WTC11 (cell line): Measurements from ENCODE around the gene GNL1.

Experiments used
- CBFB ChIP-seq: sonication (generic); formaldehyde crosslinking; IDR thresholded peaks from 2 replicates; pipeline ENCODE4 v1.8.1; 2022; ENCODE audit warnings: mild to moderate bottlenecking, low read depth, missing genetic modification reagents
- KAT7 ChIP-seq: sonication (generic); formaldehyde crosslinking; IDR thresholded peaks from 2 replicates; pipeline ENCODE4 v1.8.1; 2023; ENCODE audit warnings: missing genetic modification reagents, mild to moderate bottlenecking, borderline replicate concordance
- SMAD3 ChIP-seq: sonication (generic); formaldehyde crosslinking; IDR thresholded peaks from 2 replicates; pipeline ENCODE4 v1.8.0; 2022; ENCODE audit warnings: missing genetic modification reagents, mild to moderate bottlenecking, borderline replicate concordance
- ZNF219 ChIP-seq: sonication (generic); formaldehyde crosslinking; IDR thresholded peaks from 2 replicates; pipeline ENCODE4 v1.8.0; 2023; ENCODE audit warnings: missing genetic modification reagents, mild to moderate bottlenecking, borderline replicate concordance
- TF ChIP-seq, protein P1 (sequence below): fragments of 200-600 bp; IDR thresholded peaks from 2 replicates; pipeline ENCODE4 v1.8.0; 2022; ENCODE audit warnings: antibody characterized with exemption
- TF ChIP-seq, protein P2 (sequence below): fragments of 250-450 bp; sonication (Bioruptor Pico); IDR thresholded peaks from 2 replicates; pipeline ENCODE4 v1.9.0; 2021; ENCODE audit warnings: mild to moderate bottlenecking
- TF ChIP-seq, protein P3 (sequence below): sonication (generic); formaldehyde crosslinking; IDR thresholded peaks from 2 replicates; pipeline ENCODE4 v1.8.1; 2022; ENCODE audit warnings: low read depth, missing genetic modification reagents, borderline replicate concordance
- TF ChIP-seq, protein P4 (sequence below): sonication (generic); formaldehyde crosslinking; IDR thresholded peaks from 2 replicates; pipeline ENCODE4 v1.8.0; 2022; ENCODE audit warnings: mild to moderate bottlenecking, missing genetic modification reagents

DNA sequence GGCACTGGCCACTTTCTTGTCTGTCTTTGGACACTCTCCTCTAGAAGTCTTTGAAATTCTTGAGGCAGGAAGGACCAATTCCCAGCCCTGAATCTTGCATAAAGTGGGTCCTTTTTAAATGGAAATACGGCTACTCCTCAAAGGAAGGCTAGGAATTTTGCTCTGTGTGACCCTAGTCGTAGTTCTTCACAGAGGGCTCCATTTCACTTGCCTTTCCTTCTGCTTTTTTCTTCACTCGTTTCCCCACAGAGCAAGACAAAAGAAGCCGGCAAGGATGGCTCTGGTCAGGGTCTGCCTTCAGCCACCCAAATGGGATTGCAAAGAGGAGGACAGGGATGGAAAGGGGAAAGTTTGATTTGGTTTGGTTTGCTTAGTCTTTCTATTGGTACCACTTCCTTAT is 41.2 kb downstream of the GNL1 start:
- TF ChIP-seq KAT7 (CRISPR knock-in tag) (no peak), ZNF219 (CRISPR knock-in tag) (no peak), CBFB (no peak), SMAD3 (no peak)
- TF ChIP-seq, protein P1, sequence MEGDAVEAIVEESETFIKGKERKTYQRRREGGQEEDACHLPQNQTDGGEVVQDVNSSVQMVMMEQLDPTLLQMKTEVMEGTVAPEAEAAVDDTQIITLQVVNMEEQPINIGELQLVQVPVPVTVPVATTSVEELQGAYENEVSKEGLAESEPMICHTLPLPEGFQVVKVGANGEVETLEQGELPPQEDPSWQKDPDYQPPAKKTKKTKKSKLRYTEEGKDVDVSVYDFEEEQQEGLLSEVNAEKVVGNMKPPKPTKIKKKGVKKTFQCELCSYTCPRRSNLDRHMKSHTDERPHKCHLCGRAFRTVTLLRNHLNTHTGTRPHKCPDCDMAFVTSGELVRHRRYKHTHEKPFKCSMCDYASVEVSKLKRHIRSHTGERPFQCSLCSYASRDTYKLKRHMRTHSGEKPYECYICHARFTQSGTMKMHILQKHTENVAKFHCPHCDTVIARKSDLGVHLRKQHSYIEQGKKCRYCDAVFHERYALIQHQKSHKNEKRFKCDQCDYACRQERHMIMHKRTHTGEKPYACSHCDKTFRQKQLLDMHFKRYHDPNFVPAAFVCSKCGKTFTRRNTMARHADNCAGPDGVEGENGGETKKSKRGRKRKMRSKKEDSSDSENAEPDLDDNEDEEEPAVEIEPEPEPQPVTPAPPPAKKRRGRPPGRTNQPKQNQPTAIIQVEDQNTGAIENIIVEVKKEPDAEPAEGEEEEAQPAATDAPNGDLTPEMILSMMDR = no peak
- TF ChIP-seq, protein P2, sequence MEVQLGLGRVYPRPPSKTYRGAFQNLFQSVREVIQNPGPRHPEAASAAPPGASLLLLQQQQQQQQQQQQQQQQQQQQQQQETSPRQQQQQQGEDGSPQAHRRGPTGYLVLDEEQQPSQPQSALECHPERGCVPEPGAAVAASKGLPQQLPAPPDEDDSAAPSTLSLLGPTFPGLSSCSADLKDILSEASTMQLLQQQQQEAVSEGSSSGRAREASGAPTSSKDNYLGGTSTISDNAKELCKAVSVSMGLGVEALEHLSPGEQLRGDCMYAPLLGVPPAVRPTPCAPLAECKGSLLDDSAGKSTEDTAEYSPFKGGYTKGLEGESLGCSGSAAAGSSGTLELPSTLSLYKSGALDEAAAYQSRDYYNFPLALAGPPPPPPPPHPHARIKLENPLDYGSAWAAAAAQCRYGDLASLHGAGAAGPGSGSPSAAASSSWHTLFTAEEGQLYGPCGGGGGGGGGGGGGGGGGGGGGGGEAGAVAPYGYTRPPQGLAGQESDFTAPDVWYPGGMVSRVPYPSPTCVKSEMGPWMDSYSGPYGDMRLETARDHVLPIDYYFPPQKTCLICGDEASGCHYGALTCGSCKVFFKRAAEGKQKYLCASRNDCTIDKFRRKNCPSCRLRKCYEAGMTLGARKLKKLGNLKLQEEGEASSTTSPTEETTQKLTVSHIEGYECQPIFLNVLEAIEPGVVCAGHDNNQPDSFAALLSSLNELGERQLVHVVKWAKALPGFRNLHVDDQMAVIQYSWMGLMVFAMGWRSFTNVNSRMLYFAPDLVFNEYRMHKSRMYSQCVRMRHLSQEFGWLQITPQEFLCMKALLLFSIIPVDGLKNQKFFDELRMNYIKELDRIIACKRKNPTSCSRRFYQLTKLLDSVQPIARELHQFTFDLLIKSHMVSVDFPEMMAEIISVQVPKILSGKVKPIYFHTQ = no peak
- TF ChIP-seq, protein P3, sequence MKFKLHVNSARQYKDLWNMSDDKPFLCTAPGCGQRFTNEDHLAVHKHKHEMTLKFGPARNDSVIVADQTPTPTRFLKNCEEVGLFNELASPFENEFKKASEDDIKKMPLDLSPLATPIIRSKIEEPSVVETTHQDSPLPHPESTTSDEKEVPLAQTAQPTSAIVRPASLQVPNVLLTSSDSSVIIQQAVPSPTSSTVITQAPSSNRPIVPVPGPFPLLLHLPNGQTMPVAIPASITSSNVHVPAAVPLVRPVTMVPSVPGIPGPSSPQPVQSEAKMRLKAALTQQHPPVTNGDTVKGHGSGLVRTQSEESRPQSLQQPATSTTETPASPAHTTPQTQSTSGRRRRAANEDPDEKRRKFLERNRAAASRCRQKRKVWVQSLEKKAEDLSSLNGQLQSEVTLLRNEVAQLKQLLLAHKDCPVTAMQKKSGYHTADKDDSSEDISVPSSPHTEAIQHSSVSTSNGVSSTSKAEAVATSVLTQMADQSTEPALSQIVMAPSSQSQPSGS (CRISPR knock-in tag) = no peak
- TF ChIP-seq, protein P4, sequence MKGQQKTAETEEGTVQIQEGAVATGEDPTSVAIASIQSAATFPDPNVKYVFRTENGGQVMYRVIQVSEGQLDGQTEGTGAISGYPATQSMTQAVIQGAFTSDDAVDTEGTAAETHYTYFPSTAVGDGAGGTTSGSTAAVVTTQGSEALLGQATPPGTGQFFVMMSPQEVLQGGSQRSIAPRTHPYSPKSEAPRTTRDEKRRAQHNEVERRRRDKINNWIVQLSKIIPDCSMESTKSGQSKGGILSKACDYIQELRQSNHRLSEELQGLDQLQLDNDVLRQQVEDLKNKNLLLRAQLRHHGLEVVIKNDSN (CRISPR knock-in tag) = no peak
